ENCODE results near the gene ZNF436.
A peak's percentile ranks its signal among the peaks of the same experiment; 100 is the strongest.

The ZNF436 gene

DNA sequence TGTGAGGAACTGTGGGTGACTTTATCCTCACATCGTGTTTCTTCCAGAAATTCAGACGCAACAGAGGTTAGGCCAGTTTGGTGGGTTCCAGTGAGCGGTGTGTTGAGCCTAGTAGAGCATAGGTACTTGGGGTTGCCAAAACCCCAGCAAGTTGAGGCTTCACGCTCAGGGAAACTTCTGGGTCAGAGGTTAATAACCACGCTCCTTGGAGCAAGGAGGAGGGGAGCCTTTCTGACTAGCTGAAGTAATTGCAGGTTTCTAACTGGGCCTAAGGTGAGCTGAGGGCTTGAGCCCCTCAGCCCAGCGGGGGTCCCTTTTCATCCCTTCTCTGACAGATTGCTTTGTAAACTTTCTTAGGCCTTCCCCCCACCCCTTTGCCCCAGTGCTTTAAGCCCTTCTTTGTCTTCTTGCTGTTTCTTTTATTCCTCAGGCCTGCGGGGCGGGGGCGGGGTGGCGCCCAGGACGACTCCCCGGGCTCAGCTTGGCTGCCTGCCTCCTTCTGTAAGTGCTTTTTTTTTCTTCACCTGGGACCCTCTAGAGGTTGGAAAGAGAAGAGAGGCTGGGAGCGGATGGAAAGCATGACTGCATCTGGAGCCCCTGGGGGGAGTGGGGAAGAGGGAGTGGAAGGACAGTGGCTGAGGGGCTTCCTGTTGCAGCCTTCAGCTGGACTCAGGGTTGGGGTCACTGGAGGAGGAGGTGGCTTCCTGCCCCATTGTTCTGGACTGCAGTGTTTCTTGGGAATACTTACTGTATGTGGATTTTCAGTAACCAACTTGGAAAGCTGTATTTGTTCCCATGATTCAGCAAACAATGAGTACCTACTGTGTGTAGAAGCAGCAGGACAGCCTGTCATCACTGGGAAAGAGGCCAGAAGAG is 1.3 kb upstream of the ZNF436 start:
- TF ChIP-seq, protein P1, sequence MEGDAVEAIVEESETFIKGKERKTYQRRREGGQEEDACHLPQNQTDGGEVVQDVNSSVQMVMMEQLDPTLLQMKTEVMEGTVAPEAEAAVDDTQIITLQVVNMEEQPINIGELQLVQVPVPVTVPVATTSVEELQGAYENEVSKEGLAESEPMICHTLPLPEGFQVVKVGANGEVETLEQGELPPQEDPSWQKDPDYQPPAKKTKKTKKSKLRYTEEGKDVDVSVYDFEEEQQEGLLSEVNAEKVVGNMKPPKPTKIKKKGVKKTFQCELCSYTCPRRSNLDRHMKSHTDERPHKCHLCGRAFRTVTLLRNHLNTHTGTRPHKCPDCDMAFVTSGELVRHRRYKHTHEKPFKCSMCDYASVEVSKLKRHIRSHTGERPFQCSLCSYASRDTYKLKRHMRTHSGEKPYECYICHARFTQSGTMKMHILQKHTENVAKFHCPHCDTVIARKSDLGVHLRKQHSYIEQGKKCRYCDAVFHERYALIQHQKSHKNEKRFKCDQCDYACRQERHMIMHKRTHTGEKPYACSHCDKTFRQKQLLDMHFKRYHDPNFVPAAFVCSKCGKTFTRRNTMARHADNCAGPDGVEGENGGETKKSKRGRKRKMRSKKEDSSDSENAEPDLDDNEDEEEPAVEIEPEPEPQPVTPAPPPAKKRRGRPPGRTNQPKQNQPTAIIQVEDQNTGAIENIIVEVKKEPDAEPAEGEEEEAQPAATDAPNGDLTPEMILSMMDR (IDR thresholded peaks at IDR 0.05; ENCODE audit: low read depth, low read length): no peak
- H3K4me3 ChIP-seq (ENCODE audit: low read depth, low read length): no peak overlapping the region; the same call in 1 of the 2 replicates

DNA sequence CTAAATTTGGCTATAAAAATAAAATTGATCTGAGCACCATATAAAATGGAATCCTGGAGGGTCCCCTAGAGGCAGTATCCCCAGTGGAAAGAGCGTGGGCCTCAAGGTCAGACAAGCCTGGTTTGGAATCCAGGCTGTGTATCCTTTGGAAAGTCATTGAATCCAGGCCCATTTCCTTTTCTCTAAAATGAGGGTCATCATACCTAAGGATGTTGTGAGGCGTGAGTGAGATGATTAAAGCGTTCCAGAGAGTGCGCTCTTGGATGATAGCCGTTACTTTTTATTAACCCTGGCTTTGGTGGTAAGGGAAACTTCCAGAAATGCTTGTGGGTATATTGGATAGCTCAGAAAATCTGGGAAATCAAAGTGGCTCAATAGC is 683 bp upstream of the ZNF436 start:
- H3K4me3 ChIP-seq (ENCODE audit: low read depth, low read length): peak overlapping the region; percentile 97
- TF ChIP-seq, protein P1 (IDR thresholded peaks at IDR 0.05; ENCODE audit: low read depth, low read length): no peak

DNA sequence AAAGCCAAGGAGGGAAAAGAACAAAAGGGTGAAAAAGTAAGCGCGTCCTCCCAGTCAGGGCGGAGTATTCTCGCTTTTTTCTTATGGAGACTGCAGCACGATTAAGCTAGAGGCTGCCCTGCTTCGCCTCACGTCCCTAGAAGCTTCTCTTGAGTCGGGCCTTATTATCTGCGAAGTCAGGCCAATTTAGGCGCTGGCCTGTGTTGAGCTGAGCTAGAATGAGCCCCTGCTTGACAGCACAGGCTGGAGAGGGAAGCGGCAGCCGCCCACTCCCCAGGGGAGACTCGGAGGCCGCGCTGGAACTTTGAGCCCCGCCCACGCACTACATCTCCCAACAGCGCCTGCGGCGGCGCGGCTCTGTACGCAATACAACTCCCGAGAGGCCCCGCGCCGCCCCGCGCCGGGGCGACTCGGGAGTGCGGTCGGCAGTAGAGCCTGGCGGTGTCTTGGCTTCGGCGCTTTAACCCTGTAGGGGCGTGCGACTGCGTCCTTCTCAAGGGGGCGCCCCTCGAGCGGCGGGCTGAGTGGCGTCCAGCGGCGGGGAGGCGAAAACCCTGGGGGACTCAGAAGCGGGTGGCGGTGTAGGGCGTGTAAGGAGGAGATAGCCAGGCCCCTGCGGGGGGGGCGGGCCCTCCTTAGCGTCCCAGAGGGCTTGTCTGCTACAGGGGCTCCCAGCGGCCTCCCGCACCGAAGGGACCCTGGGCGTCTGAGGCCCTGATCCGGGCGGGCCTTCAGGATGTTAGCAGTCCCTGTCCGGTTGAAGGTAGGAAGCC is 888 bp downstream of the ZNF436 start:
- H3K4me3 ChIP-seq (ENCODE audit: low read depth, low read length): peak overlapping the region; percentile 97
- TF ChIP-seq, protein P1 (IDR thresholded peaks at IDR 0.05; ENCODE audit: low read depth, low read length): no peak

DNA sequence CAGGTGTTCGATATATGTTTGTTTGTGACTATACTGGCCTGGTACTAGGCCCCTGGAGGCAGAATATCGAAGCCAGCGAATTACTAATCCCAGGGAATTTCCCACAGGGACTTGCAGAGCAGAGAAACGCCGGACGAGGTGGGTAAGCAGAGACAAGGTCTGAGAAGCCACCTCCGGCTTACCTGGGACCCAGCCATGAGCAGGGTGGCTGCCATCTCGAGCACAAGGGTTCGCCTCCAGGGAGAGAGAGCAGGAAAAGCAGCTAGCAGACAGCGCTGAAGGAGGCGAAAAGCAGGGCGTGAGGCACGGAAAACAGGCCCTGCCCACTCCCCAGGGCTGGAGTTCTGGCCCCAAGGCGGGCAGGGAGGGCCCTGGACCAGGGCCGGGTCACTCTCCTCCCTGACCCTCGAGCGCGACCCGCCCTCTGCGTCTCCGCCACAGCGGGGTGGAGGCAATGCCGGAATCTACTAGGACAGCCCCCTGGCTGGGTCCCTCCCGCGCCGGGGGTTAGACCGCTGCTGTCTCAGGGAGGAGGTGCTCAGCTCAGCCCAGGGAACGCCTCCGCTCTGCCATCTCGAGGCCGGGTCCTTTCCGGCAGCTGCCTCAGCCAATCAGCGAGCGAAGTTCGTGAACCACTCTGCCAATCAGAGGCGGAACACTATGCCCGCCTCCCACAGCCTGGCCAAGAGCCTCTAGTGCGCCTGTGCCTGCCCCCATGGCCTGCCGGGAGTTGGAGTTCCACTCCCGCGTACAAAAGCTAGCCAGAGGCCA is 1.7 kb downstream of the ZNF436 start:
- TF ChIP-seq, protein P1 (IDR thresholded peaks at IDR 0.05; ENCODE audit: low read depth, low read length): no peak

DNA sequence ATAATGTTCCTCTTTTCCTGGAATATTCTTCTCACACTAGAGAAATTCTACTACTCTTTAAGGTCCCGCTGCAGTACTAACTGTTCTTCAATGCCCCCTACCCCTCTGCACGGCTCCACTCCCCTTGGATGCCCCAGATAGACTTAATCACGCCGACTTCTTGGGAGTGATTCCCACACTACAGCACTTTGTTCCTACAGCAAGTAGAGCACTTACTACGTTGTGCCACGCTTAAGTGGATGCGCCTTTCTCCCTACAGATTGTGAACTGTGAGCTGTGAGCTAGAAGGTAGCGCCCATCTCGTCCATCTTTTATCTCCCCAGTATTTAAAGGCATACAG is 2.2 kb downstream of the ZNF436 start:
- peak overlapping the region; percentile 97 for H3K4me3 ChIP-seq (ENCODE audit: low read depth, low read length)
- TF ChIP-seq, protein P1 (IDR thresholded peaks at IDR 0.05; ENCODE audit: low read depth, low read length): no peak

More for the DNA sequence above, 1.7 kb downstream of the ZNF436 start:
- peak overlapping the region; percentile 97 for H3K4me3 ChIP-seq (ENCODE audit: low read depth, low read length)

DNA sequence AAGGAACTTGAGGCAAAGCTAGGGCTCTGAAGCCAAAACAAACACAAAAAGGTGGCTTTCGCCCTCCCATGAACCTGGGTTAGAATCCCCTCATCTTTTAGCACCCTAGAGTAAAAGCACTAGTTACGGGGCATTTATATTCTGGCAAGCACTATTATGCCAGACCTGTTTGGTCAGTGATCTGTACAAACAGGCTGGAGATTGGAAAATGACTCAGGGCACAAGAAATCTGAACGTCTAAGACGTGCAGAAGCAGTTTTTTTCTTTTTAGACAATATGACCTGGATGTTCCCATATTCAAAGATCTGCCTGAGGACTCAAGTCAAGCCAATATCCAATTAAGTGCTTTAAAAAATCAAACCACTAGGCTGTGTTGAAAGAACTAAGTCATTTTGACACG is 3.0 kb downstream of the ZNF436 start:
- no peak overlapping the region for H3K4me3 ChIP-seq (ENCODE audit: low read depth, low read length)
- TF ChIP-seq, protein P1 (IDR thresholded peaks at IDR 0.05; ENCODE audit: low read depth, low read length): no peak

All from WI38 (cell line).